ENCODE measurements around the gene BMP3.
A peak's percentile ranks its signal among the peaks of the same experiment; 100 is the strongest.
"Not testable (repeated sequence)": the region's sequence is repeated elsewhere in the genome, so short reads cannot be mapped to it uniquely, and the experiment has no call there.

Gene BMP3, protein sequence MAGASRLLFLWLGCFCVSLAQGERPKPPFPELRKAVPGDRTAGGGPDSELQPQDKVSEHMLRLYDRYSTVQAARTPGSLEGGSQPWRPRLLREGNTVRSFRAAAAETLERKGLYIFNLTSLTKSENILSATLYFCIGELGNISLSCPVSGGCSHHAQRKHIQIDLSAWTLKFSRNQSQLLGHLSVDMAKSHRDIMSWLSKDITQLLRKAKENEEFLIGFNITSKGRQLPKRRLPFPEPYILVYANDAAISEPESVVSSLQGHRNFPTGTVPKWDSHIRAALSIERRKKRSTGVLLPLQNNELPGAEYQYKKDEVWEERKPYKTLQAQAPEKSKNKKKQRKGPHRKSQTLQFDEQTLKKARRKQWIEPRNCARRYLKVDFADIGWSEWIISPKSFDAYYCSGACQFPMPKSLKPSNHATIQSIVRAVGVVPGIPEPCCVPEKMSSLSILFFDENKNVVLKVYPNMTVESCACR

DNA sequence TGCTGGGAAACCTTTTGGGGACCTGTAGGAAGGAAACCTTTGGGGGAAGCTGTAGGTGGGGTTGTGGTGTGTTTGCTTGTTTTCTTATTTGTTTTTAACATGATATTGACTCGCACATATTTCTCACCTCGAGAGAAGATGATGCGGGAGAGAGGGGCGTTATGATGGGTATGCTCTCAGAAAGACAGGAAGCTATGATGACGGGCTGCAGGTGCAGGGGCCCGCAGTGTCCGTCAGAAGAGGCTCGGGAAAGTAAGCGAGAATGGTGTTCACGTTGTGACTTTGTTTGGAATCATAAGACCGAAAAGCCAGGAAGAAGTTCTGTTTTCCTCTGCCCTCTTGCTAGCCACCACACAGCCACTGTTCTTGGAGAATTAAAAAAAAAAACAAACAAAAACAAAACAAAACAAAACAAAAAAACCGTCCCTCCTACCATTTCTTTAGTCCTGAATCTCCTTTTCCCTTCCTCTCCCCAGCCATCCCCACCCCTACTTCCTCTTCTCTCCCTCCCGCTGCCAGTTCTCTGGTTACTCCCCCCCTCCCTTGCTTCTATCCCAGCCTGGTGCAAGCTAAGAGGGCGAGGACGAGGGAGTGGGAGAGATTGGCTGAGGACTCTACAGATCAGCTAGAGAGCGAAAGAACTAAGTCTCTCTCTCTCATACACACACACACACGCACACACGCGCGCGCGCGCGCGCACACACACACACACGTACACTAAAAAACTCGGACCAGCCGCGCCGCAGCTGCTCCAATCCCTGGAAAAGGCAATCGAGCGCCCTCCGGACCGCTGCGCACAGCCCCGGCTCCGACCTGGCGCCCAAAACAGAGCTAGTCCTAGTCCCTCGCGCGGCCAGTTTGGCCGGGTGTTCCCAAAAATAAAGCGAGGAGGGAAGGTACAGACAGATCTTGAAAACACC lies at the start of gene BMP3:
BMP3 (plus strand) TSS at position 648 of the 920 bp plus-strand sequence. CDS start 577 bp downstream, outside the sequence.
- DNase-seq = no peak

DNA sequence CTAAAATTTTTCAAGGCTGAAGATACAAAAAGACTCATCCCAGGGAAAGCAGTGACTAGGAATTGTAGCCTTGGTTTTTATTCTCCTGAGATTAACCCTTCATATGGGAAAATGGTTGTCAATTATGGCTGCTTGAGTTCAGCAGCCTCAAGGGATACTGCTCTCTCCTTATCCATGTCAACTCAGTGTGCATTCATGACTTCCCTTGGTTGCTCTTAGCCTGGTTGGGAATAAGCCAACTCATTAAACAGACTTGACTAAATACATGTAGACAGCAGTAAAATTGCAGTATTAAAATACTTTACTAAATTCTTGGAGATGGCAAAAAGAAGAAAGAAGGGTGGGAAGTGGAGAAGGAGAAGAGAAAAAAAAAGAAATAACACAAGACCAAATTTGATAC lies 44.5 kb upstream of the BMP3 start:
- peak; percentile 55 for DNase-seq

DNA sequence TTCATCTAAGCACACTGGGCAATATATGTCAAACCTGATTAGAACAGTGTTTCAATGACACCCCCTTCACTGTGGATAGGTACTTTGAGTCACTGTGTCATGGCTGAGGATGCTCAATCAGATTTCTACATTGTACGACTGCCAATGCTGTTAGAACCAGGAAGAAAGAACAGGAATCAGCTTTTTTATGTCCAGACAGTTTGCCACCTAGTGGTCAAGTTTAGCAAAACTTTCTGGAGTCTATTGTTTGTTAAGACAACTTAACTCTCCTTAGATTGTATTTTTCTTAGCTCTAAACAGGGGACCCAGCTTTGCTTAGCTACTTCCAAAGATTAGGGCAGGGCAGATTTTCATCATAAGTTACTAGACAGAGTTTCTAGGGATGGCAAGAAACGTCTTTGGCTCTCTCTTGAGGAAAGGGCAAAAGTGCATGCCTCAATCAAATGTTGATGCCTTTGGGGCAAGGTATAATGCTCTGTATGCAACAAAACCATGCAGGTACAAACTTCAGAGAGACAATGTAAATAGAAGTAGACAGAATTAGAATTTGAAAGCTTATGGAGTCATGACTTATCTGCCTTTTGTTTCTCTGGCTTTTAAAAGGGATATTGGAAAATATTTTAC lies 40.5 kb upstream of the BMP3 start:
- peak; percentile 59 for DNase-seq

DNA sequence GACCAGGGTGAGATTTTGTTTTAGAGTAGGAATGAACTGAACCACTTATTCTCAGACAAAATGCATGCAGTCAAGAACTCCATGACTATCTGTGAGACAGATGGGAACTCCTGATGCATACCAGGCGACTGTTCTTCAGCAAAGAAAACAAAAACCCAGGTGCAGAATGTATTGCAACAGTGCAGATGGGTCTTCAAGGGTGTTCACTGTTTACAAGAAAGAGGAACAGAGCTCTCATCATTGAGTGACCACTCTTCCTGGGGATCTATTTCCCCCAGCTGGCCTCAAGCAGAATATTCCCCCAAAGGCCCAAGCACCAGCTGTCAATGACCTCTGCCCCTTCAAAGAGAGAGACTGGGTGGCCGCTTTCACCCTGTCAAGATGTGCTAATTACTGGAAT lies 39.7 kb upstream of the BMP3 start:
- DNase-seq = no peak

DNA sequence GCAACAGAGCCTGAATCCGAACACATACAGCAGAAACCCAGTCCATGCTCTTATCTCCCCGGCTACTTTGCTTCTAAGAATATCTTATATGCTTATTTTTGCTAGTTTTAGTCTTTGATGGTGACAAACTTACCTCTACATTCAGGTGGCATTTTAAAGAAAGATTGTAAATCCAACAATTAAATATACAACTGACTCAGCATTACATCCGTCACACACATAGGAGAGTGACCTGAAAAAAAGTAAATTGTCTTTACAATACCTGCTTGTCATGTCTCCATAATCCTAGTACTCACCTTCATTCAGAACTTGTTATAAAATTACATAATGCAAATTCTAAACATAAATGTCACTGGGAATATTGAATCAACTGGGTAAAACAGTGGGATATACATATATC lies 30.6 kb upstream of the BMP3 start:
- DNase-seq = no peak

DNA sequence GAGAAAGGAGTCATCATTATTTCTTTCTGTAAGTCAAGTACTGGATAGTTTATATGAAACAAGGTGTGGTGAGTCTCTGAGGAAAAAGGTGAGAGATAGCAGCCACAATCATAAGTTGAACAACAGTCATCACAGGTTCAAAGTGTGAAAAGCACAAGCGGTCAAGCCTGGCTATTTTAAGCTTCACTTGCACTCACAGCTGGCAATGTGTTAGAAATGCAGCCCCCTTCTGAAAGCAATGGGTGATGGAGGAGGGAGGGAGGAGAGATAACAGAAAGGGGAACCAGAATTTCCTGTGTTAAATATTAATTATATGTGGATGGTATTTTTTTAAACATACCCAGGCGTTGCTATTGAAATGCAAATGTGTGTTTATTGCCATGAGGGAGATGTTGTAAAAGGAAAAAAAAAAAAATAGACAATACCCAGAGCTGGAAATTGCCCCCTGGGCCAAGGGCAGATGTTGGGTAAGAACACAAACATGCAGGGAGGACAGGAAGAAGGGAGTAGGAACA lies 26.9 kb upstream of the BMP3 start:
- DNase-seq = no peak

DNA sequence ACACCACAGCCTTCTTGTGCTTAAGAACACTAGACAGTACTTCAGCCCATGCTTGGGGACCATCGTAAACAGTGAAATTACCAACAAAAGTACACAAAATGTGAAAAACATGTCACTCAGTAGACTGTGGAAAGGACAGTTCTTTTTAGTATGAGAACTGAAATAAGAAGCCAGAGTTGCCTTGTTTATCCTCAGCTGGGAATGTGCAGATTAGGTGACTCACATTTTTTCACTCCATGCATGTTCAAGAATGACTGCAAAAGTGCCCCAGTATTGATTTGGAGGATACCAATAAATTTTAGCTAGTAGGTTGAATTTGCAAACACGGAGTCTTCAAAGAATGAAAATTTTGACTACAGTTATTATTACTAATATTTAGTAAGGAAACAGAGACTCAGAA lies 23.1 kb upstream of the BMP3 start:
- no peak for DNase-seq

DNA sequence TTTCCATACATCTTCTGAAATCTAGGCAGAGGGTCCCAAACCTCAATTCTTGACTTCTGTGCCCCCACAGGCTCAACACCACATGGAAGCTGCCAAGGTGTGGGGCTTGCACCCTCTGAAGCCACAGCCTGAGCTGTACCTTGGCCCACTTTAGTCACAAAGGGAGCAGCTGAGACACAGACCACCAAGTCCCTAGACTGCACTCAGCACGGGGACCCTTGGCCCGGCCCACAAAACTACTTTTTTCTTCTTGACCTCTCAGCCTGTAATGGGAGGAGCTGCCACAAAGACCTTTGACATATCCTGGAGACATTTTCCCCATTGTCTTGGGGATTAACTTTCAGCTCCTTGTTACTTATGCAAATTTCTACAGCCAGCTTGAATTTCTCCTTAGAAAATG lies 13.9 kb upstream of the BMP3 start:
- not testable (repeated sequence) for DNase-seq

DNA sequence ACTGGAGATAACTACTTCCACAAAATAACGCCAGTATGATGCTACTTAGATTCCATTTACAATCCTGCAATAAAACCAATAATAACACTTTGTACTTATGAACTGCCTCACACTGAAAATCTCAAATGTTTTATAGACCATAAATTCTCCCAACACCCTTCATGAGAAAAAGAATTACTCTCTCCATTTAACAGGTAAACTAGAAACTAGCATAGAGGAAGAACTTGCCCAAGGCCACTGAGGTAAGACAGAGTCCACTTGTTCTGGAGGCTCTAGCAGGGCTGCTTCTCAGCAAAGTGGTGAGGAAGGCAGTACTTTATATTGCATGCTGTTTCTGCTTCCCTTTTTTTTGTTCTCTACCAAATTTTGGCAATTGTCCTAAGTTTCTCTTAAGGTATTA lies 11.5 kb upstream of the BMP3 start:
- no peak for DNase-seq

DNA sequence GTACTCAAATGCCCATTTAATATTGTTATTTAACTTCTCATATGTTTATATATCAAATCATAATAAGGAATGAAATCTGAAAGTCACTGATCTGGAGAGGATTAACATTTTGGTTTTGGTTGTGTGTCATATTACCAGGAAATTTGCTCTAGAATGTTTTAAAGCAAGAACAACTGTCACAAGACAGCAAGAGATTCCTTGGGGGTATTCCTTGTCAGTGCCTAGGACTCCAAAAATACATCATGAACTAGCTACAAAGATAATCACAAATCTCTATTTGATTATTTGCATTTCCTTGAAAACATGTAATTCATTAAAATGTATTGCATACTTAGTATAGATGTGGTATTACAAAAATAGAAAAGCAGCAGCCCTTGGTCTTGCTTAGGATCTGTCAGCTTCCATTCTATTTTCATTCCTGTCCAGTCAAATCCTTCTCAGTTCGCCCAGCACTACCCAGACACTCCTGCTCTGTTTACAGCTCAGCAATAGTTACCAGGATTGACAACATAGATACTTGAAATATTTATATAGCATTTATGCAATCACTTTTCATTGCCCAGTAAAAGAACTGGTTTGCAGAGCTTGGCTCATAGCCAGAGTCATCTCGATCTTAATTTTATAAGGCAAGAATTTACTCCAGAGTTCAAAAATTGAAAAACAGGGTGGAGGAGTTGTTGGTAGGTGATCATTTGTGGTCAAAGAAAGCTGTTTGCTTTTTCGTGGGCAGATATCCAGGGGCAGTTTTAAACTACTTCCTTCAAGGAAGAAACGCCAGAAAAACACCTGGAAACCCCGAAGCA lies 9.2 kb upstream of the BMP3 start:
- no peak for DNase-seq

DNA sequence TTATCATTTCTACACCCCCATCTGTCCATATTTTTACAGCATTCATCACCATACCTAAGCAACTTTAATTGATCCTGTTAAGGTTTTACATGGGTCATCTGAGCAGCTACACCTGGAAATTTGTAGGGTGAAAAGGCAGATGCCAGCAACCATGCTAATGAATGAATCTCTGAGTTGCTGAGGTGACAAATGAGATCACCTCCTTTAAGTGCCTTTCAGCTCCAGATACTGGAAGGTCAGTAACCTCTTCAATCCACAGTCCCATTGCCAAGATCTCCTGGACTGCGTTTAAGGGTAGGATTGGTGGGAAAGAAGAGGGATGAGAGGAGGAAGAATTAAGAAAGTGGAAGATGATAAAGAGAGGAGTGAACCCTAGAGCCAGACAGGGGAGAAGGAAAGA lies 8.5 kb upstream of the BMP3 start:
- no peak for DNase-seq

DNA sequence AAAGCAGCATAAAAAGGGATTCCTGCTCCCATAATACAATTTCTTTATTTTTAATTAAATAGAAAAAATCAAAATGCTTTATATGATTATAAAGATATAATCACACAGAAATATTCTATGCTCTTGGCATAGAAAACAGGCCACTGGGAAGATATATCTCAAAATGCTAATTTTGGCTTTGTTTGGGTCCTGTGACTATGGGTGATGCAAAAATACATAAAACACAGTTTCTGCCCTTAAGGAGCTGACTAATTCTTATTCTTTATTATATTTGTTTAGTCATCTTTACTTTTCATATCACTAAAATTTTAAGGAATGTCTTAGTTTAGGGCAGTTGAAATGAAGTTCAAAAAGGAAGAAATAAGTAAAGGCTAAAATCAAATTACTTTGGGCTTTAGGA lies 7.0 kb upstream of the BMP3 start:
- DNase-seq = no peak

DNA sequence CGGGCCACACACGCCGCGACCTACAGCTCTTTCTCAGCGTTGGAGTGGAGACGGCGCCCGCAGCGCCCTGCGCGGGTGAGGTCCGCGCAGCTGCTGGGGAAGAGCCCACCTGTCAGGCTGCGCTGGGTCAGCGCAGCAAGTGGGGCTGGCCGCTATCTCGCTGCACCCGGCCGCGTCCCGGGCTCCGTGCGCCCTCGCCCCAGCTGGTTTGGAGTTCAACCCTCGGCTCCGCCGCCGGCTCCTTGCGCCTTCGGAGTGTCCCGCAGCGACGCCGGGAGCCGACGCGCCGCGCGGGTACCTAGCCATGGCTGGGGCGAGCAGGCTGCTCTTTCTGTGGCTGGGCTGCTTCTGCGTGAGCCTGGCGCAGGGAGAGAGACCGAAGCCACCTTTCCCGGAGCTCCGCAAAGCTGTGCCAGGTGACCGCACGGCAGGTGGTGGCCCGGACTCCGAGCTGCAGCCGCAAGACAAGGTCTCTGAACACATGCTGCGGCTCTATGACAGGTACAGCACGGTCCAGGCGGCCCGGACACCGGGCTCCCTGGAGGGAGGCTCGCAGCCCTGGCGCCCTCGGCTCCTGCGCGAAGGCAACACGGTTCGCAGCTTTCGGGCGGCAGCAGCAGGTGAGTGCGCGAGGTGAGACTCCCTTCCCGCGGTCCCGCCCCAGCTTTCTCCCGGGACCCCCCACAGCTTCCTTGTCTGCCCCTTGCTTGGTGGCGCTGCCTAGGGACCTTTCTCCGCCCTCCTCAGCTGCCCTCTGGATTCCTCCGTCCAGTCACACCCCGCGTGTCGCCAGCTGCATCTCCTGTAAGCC lies 678 bp downstream of the BMP3 start:
- DNase-seq = peak; percentile 91

DNA sequence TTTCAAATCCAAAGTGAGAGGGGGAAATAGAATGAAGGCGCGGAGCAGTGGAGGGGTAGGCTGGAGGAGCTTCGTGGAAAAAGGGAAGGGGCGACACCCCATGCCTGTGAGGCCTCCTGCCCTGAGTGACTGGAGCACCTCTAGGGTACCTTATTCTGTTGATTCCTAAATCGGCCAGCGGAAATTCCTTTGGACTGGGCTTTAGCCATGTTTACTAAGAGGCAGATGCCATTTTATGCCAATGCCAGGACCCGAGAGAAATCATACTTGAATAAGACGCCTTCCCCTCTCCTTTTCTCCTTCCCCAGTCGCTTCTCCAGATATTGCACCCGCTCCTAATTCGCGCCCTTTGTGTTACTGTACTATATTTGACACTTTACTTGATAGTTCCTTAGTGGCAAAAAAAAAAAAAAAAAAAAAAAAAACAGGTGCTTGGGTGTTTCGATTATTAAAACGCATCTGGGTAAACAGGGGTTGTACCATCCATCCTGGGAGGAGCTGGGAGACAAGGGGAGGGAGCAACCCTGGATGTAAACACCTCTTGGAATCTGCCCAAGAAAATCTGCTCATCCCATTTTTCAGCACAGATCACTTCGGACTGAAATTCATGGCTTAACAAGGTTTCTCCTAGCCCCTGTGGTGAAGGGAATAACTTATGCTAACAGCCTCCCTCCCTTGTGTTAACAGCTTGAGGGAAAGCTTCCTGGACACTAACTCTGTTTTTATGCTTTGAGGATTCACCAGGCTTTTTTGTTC lies 1.5 kb downstream of the BMP3 start:
- DNase-seq = peak; percentile 21

DNA sequence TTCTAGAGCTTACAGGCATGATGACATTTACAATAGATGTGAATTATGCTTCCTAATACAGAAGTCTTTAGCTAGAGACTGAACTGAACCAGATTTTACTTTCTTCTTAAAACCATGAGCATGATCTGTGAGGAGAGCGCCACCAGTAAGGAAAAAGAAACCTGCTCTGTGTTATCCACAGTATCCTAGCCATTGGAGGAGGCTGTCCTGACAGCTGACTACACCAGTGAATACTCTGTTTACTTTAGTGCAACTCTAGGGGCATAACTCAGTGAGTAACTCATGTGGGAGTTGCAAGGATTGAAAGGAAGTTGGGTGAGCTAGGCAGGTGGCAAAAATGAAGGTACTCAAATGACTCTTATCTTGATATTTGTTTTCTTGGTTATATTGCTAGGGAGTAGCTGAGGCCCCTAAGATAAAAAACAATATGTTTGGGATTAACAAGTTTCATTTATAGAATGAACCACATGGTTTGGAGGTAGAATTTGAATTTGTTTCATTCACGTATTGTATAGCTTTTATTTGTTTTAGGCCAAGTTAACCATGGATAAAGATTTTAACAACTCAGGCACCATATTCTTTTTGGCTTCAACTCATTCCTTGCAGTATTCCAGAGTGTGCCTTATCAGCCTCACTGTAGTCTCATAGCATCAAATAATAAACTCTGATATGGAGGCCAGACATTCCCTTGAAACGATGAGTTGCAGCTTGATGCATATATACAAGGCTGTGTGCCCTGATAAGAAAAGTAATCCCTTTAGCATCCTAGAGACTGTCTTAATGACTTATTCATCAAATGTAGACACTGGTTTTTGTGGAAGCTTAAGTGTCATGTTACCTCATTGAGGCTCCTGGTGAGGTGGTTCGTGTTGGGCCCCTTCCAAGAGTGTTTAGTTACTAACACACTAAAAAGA lies 2.5 kb downstream of the BMP3 start:
- DNase-seq = no peak

DNA sequence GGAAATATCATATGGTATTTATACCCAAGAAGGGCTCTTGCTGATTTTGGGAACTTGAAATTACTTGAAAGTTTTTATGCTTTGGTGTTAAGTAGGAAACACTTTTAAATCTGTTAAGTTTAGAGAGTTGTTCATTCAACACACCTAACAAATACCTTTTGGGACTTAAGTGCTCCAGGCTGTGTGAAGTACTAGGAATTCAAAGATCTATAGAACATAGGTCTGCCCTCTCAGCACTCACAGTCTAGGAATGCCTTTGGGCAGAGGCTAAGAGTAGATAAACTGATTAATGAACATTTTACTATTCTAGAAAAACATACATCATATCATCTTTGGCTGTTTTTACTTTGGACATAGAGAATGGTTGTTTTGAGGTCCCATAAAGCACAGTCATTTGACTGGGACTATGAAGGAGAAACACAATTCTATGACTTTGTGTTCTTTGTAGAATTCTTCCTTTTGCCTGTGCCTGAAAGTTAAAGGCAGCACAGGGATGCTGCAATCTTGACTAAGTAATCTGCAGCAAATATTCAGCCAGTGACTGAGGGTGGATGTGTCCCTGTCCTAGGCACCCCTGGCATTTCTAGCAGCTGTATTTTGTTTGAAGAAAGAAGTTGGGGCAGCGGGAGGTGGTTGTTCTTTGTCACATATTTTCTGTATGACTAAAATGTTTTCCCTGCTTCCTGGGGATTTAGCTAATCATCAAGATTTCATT lies 8.3 kb downstream of the BMP3 start:
- no peak for DNase-seq

DNA sequence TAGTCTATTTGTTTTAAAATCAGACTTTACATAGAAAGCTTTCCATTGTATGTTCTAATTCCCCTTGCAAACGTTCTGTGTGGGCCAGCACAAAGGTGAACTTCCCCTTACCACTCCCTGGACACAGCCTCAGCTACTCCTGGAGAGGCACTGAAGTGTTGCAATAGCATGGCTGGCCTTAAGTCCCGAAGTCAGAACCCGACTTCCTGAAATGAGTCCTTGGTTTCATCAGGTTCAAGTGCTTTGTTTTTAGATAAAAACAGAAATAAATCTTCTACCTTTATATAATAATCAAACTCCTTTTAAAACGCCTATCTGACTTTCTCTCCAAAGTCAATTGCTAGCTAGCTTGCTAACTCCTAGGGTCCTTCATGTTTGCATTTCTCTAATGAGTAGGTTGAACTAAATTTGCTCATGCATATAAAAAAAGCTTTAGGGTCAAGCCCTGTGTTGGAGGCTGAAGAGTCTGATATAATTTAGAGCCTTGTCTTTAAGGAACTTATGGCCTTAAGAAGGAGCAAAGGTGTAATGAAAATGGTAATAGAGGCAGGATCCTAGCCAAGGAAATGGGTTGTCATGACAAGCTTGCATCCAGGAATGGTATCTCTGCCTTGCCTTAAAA lies 9.0 kb downstream of the BMP3 start:
- no peak for DNase-seq

DNA sequence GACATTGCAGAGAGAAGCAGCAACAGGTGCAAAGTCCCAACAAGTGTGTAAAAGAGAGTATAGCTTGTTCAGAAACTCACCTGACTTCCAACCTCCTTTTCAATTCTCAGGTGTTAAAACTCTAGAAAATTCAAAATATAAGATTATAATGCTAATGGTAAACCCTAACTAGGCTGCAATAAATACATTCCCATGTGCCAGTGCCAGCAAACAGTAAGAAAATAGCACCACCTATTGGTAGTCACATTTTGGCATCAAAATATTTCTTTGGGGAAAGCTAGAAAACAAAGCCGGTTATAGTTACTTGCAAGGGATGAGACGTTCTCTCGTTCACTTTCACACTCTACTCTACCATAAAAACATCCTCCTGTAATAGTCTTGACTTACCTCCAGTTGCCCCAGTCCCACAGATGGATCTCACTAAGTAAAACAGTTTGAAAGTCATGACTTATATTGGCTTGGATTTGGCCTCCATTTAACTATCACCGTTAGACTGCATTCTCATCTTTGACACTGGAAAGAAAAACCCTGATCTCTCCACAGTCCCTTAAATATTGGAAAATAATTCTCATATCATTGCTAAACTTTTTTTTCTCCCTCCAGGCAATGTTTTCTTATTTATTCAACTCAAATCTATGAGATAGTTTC lies 9.6 kb downstream of the BMP3 start:
- peak; percentile 66 for DNase-seq
